GM20431 (cell line): Measurements from ENCODE around the gene RBM3.

ENCODE experiments used
- in situ Hi-C: fragments of 300-500 bp; cut with MseI, MboI; formaldehyde crosslinking; loops from one replicate; pipeline ENCODE4 v1.15.0; 2020; ENCODE audit warnings: low sequenced_read_pairs; ENCODE audit not compliant: unreplicated experiment

Gene RBM3

GRCh38 chrX:48575642-48576041 is 1.4 kb downstream of the RBM3 start:
- in situ Hi-C loops = no loop called here

GRCh38 chrX:48576108-48576507 is 1.8 kb downstream of the RBM3 start:
- in situ Hi-C loops = no loop called here

GRCh38 chrX:48578661-48579128 is 4.4 kb downstream of the RBM3 start:
- in situ Hi-C loops = no loop called here

DNA sequence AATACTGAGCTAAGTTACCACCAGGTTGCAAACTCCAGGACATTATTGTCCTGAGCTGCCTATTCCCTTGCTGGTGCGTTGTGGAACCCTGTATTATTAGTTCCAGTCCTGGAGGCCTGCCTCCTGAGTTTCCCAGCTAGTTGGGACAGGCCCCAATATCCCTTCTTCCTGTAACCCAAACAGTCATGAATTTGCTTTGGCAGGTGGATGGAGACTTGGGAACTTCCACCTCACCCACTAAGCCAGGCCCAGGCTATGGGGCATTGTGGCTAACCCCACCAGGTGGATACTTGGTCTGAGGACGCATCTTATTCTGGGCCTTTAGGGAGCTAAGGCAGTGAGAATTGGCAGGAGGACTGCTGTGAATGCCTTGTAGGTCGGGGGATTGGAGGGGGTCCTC is 5.0 kb downstream of the RBM3 start:
- in situ Hi-C loops = no loop called here

- in situ Hi-C loops = no loop called here
Observed at GRCh38 chrX:48580662-48581061, 6.4 kb downstream of the RBM3 start.

DNA sequence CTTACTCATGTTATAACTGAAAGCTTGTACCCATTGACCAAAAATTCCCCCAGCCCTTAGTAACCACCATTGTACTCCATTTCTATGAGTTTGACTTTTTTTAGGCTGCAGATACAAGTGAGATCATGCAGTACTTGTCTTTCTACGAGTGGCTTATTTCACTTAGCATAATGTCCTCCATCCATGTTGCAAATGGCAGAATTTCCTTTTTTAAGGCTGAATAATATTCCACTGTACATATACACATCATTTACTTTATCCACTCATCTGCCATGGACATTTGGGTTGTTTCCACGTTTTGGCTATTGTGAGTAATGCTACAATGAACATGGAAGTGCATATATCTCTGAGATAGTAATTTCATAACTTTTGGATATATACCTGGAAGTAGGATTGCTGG is 10.4 kb downstream of the RBM3 start:
- in situ Hi-C loops = no loop called here

DNA sequence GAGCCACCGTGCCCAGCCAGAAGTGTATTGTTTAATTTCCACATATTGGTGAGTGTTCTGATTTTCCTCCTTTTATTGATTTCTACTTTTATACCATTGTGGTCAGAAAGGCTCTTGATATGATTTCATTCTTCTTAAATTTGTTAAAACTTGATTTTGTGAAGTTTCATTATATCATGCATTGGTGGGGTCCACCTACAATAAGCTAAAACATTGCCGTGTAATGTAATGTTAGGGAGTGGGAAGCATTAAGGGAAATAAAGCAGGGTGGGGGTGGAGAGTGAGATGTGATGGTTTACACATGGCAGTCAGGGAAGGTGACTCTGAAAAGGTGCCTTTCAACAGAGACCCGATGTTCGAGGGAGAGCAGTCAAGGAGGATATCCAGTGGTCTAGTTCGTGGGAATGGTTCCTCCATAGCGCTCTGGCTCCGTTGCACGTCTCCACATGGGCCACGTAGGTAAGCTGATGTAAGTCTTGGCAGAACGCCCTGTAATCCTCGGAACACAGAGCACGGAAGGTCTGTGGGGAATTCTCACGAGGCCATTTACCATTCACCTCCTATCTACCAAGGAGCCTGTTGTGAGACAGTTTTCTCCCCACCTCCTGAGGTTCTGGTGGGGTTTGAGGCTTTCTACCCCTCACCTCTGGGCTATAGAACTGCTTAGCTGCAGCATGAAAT is 15.3 kb downstream of the RBM3 start:
- in situ Hi-C loops = no loop called here

GRCh38 chrX:48590203-48591103 is 16.2 kb downstream of the RBM3 start:
- in situ Hi-C loops = no loop called here

- in situ Hi-C loops = no loop called here
Observed at GRCh38 chrX:48591255-48591791, 17.0 kb downstream of the RBM3 start.

- in situ Hi-C loops = no loop called here
Observed at GRCh38 chrX:48592971-48593370, 18.7 kb downstream of the RBM3 start.

DNA sequence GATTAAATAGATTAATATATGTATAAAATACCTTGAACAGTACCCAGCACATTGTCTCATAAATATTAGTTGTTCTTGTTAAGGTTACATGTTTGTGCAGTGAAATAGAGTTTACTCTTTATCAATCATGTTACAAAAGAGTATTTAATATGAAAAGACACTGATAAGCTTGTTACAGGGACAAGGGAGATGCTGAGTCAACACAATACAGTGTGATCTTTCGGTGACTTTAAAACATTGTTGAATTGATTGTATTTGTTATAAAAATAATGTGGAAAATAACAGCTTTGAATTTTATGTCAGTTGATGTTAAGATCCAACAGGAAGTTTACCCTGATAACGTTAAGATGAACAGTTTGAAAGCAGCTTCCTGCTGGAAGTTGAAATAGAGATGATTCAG is 21.6 kb downstream of the RBM3 start:
- in situ Hi-C loops = no loop called here

- in situ Hi-C loops = no loop called here
Observed at GRCh38 chrX:48597353-48598264, 23.3 kb downstream of the RBM3 start, which contains the start of gene WDR13. WDR13 (plus strand) TSS chrX:48597492; CDS start chrX:48597997, 505 bp downstream.

DNA sequence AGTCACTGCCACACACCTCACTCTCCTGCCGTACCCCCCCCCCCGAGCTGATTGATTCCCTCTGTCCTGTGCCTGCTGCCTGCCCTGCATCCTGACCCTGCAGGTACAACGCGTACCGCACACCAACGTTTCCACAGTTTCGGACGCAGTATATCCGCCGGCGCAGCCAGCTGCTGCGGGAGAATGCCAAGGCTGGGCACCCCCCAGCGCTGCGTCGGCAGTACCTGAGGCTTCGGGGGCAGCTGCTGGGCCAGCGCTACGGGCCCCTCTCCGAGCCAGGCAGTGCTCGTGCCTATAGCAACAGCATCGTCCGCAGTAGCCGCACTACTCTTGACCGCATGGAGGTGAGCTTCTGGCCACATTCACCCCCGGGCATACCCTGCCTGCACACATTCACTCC is 24.3 kb downstream of the RBM3 start:
- in situ Hi-C loops = no loop called here

DNA sequence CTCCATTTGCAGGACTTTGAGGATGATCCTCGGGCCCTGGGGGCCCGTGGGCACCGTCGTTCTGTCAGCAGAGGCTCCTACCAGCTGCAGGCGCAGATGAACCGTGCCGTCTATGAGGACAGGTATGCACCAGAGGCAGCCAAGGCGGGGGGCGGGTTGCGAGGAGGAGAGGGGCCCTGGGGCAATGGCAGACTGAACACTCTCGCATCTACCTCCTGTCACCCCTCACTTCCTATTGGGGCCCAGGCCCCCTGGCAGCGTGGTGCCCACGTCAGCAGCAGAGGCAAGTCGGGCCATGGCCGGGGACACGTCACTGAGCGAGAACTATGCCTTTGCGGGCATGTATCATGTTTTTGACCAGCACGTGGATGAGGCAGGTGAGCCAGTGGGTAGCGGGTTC is 25.1 kb downstream of the RBM3 start:
- in situ Hi-C loops = no loop called here

- in situ Hi-C loops = no loop called here
Observed at GRCh38 chrX:48600226-48600625, 25.9 kb downstream of the RBM3 start.

- in situ Hi-C loops = no loop called here
Observed at GRCh38 chrX:48601741-48602394, 27.6 kb downstream of the RBM3 start.

- in situ Hi-C loops = no loop called here
Observed at GRCh38 chrX:48604701-48605100, 30.4 kb downstream of the RBM3 start.

- in situ Hi-C loops = no loop called here
Observed at GRCh38 chrX:48606091-48606490, 31.8 kb downstream of the RBM3 start.

DNA sequence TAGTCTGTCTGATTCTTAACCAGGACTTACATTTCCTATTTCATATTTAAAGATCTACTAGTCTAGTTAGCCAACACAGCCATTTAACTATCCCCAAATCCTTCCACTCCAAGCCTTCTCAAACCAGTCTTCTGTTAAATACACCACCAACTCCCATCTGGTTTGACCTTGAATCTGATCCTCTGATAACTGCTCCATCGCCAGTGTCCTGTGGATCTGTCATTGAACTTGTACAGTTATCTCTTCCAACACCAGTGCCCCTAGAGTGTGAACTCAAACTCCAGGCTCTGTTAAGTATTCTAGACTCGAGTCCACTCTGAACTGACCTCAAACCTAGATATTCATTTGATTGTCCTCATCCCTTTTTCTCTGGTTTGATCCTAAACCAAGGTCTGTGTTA is 37.4 kb downstream of the RBM3 start:
- in situ Hi-C loops = no loop called here
